HG03108 (cell line): Measurements from ENCODE around the gene PLAAT2.
"Not testable (repeated sequence)": the region's sequence is repeated elsewhere in the genome, so short reads cannot be mapped to it uniquely, and the experiment has no call there.

Source experiments
- ATAC-seq: cut with Tn5 transposase; IDR thresholded peaks from one replicate; pipeline ENCODE4 v1.9.1; 2021; ENCODE audit warnings: moderate library complexity; ENCODE audit not compliant: unreplicated experiment

PLAAT2 gene

GRCh38 chr11:63563201-63564055 is at the start of gene PLAAT2:
PLAAT2 (minus strand) TSS chr11:63563379; CDS start chr11:63563324, 55 bp downstream.
- ATAC-seq = no peak

- ATAC-seq = no peak
These were observed 49.0 kb upstream of the PLAAT2 start for GRCh38 chr11:63612181-63612580.

GRCh38 chr11:63611395-63611747 is 48.2 kb upstream of the PLAAT2 start:
- no peak for ATAC-seq

GRCh38 chr11:63610604-63611394 is 47.6 kb upstream of the PLAAT2 start:
- no peak for ATAC-seq

GRCh38 chr11:63609971-63610580 is 46.9 kb upstream of the PLAAT2 start:
- no peak for ATAC-seq

- ATAC-seq = no peak
These were observed 46.4 kb upstream of the PLAAT2 start for GRCh38 chr11:63609536-63609935.

GRCh38 chr11:63608353-63609345 is 45.5 kb upstream of the PLAAT2 start:
- ATAC-seq = no peak

GRCh38 chr11:63603180-63603518 is 40.0 kb upstream of the PLAAT2 start:
- ATAC-seq = no peak

- not testable (repeated sequence) for ATAC-seq
These were observed 39.4 kb upstream of the PLAAT2 start for GRCh38 chr11:63602290-63603179.

- no peak for ATAC-seq
These were observed 36.3 kb upstream of the PLAAT2 start for GRCh38 chr11:63599211-63600122.

GRCh38 chr11:63598556-63598955 is 35.4 kb upstream of the PLAAT2 start:
- ATAC-seq = no peak

GRCh38 chr11:63595296-63595695 is 32.1 kb upstream of the PLAAT2 start:
- ATAC-seq = no peak

GRCh38 chr11:63592975-63593395 is 29.8 kb upstream of the PLAAT2 start:
- ATAC-seq = no peak

GRCh38 chr11:63590024-63590788 is 27.0 kb upstream of the PLAAT2 start:
- ATAC-seq = no peak

- no peak for ATAC-seq
These were observed 25.8 kb upstream of the PLAAT2 start for GRCh38 chr11:63589000-63589399.

- no peak for ATAC-seq
These were observed 23.4 kb upstream of the PLAAT2 start for GRCh38 chr11:63586451-63587166.

- ATAC-seq = no peak
These were observed 20.1 kb upstream of the PLAAT2 start for GRCh38 chr11:63583357-63583677.
